Measurements from ENCODE around the gene RERE.

RERE gene

GRCh38 chr1:8315573-8316475 lies 501.6 kb downstream of the RERE start:
- no peak for DNase-seq (ENCODE audit: low spot score)
- no peak for TF ChIP-seq CTCF (IDR thresholded peaks at IDR 0.05; ENCODE audit: extremely low read depth, missing control alignments)

GRCh38 chr1:8314346-8315280 lies 502.8 kb downstream of the RERE start:
- peak; percentile 80 for TF ChIP-seq CTCF (IDR thresholded peaks at IDR 0.05; ENCODE audit: extremely low read depth, missing control alignments)
- peak; percentile 82 for DNase-seq (ENCODE audit: low spot score)

GRCh38 chr1:8313231-8313630 lies 504.2 kb downstream of the RERE start:
- DNase-seq (ENCODE audit: low spot score) = no peak
- TF ChIP-seq CTCF (IDR thresholded peaks at IDR 0.05; ENCODE audit: extremely low read depth, missing control alignments) = no peak

GRCh38 chr1:8312235-8313218 lies 504.9 kb downstream of the RERE start:
- DNase-seq (ENCODE audit: low spot score) = no peak
- no peak for TF ChIP-seq CTCF (IDR thresholded peaks at IDR 0.05; ENCODE audit: extremely low read depth, missing control alignments)

- no peak for TF ChIP-seq CTCF (IDR thresholded peaks at IDR 0.05; ENCODE audit: extremely low read depth, missing control alignments)
- no peak for DNase-seq (ENCODE audit: low spot score)
Measured at GRCh38 chr1:8311068-8311718, 506.2 kb downstream of the RERE start.

GRCh38 chr1:8307628-8308027 lies 509.8 kb downstream of the RERE start:
- TF ChIP-seq CTCF (IDR thresholded peaks at IDR 0.05; ENCODE audit: extremely low read depth, missing control alignments) = no peak
- no peak for DNase-seq (ENCODE audit: low spot score)
